HG03196 (cell line): ENCODE data around the gene PTPN7.

Experiments
- ATAC-seq: cut with Tn5 transposase; IDR thresholded peaks from one replicate; pipeline ENCODE4 v1.9.1; 2021; ENCODE audit not compliant: unreplicated experiment

The PTPN7 gene

DNA sequence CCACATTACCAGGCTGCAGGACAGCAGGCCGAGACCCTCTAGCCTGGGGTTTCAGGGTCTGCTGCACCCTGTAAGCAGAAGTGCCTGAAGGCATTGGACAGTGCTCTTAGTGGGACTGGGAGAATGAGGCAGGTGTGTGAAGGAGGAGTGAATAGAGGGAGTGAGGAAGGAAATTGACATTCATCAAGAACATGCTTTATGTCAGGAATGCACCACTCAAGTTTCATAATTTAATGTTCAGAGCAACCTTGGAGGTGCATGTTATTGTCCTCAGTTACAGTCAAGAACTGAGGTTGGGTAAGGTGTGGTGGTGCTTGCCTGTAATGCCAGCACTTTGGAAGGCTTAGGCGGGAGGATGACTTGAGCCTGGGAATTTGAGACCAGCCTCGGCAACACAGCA is 49.4 kb downstream of the PTPN7 start:
- no peak for ATAC-seq

DNA sequence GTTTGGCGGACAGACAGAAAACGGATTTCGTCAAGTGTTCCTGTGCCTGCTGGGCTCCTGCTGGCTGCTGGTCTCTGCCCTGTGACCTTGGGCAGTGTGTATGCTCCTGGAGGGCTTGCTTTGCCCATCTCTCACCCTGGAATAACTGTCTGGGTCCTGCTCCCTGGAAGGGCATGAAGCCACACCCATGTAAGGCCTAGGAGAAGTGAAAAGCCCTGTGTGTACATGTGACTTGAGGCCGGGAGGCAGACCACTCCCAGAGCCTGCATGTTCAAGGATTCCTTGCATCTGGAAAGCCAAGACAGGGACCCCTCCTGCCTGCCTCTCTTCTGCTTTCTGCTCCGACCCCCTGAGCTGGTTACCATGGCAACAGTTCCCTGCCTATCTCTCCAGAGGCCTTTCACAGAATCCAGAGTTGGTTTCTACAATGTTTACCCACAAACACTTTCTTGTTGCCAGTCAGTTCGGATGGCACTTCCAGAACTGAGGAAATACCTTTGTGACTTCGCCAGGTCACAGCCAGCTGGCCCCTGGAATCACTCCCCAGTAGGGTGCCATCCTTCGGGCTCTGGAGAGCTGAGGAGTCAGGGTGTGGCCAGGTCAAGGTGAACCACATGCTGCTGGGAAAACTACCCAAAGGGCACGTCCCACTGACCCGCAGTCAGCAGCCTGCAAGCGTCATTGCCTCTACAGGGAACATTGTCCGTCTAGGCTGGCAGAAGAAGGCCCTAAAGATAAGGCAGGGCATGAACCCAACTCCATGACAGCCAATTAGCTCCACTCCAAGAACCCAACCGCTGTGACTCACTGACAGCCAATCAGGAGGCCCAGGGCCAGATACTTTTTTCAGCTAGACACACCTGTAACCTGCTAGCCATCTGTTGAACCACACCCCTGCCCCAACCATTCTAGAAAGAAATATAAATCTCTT is 52.3 kb downstream of the PTPN7 start:
- ATAC-seq, result no peak

DNA sequence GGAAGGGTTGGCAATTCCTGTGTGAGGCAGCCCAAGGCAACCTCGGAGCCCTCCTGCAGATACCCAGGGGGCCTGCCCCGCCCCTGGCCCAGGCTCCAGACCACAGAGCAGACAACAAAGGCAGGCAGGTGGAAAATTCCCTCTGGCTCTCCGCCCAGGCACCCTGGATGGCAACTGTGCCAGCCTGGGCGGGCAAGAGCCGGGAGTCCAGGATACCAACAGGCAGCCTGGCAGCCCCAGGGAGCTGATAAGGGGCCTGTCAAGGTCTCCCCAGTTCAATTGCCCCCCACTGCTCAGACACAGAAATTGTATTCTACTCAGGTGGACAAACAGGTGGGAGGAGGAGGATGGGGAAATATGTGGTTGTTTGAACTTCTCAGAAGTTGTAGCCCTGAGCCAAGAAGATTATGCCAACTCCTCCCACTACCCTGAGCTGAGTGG is 53.1 kb downstream of the PTPN7 start:
- ATAC-seq, result no peak

DNA sequence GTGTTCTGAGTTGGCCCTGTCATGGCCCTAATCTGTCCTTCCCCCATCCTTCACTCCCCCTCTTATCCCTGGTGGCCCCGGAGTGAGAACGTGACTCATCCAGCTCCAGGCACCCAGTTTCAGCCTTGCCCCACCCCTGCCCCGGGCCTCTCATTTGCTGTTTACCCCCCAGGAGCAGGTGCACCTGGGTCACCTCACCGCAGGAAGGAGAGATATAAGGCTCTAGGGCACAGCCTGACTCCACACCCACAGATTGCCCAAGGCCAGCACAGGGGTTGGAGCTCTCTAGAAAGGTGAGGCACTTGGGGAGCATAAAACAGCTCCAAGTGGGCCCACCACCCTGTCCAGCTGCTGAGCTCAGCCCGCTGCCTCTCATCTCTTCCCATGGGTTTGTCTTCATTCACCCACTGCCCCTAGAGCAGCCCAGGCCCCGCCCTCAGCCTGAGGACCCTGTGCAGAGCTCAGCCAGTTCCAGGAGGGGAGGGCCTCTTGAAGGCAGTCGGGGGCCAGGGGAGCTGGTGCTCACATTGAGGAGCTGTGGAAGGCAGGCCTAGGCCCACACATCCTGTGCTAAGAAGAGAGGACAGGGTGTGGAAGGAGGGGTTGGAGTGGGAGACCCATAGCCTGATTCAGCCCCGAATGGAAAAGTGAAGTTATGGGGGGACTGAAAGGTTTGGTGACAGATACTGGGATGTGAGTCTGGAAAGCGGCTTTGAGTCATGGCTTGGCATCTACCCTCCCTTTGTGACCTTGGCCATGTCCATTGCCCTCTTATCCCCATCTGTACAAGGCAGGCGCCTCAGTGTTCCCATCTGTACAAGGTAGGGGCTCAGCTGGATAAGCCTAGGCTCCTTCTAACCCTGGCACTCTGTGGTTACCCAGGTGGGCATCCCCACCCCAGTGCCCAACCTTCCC is 53.8 kb downstream of the PTPN7 start:
- ATAC-seq, result no peak

DNA sequence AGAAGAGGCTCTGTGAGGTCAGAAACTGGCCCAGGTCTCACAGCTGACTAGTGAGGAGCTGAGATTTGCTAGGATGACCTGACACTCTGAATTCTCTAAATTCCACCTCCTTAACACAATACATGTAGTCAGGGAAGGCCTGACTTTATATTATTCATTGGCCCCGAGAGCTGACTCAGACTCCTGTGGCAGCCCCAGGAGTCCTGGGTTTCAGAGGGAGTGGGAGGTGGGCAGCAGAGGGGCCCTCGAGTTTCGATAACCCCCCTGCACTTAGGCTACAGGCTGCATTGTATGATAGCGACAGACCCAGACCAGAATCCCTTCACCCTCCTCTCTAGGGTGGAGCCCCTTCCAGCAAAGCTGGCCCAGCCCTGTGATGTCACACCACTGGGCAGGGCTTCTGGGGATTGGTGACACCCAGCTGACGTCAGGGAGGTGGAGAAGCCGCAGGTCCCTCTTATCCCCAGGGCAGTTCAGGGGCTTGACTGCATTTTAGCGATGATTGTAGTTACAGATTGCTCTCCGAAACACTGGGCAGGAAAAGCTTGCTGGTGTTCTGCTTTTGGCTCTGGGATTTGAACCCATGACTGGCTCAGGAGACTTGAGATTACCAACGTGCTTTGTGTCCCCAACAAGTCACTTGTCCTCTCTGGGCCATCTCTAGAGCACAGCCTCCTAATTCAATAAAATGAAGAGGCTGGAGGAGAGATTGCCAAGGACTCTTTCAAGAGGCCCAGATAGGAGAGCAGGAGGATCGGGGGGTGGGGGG is 54.6 kb downstream of the PTPN7 start:
- ATAC-seq, result no peak

DNA sequence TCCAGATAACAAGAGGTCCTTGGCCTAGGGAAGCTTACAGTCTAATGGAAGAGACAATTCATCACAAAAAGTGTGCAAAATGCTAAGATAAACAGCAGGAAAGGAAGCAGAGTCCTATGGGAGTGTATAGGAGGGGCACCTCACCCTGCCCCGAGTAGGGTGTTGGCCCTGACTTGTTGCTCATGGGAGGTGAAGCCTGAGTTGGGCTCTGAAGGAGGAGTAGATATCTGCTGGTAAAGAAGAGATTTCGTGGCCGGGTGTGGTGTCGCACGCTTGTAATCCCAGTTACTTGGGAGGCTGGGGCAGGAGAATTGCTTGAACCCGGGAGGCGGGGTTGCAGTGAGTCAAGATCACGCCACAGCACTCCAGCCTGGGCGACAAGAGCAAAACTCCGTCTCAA is 56.3 kb downstream of the PTPN7 start:
- no peak for ATAC-seq

DNA sequence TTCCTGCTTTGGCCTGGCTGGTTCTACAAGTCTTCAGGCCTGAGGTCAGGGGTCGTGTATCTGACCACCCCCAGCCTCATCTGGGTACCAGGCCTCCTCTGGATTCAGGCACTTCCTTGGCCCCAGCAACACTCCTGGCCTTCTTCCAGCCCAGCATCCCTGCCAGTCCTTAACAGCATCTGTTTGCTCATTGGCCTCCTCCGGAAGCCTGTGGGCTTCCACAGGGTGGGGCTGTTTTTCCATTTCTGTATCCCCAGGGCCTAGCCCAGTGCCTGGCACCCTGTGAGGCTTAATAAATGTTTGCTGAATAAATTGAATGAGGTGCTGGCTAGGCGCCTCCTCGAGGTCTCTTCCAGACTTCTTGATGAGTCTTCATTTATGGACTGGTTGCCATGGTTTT is 59.2 kb downstream of the PTPN7 start:
- ATAC-seq, result no peak
